Tibial nerve (tissue), 4 donors: ENCODE measurements around the gene KHDRBS2.

Experiments
- EP300 ChIP-seq, 2 donors: sonication (generic); formaldehyde crosslinking; IDR thresholded peaks; one replicate each; pipeline ENCODE4 v1.6.1; 2017; ENCODE audit warnings: antibody characterized with exemption in 2 of 2, mild to moderate bottlenecking in 1 of 2
- POLR2A ChIP-seq, 2 donors: fragments of 450-650 bp; IDR thresholded peaks; one replicate each; pipeline ENCODE4 v1.6.1; 2017; ENCODE audit warnings: antibody characterized with exemption in 2 of 2, mild to moderate bottlenecking in 2 of 2, moderate library complexity in 2 of 2
- TF ChIP-seq, protein P1 (sequence below), 5 experiments: fragments of 200-600 bp in 3 of 5; fragments of 450-650 bp in 2 of 5; sonication (generic) in 3 of 5; IDR thresholded peaks; one replicate each; pipeline ENCODE4 v1.5.1; 2016 to 2019; ENCODE audit warnings: antibody characterized with exemption in 5 of 5, mild to moderate bottlenecking in 3 of 5, moderate library complexity in 2 of 5

DNA sequence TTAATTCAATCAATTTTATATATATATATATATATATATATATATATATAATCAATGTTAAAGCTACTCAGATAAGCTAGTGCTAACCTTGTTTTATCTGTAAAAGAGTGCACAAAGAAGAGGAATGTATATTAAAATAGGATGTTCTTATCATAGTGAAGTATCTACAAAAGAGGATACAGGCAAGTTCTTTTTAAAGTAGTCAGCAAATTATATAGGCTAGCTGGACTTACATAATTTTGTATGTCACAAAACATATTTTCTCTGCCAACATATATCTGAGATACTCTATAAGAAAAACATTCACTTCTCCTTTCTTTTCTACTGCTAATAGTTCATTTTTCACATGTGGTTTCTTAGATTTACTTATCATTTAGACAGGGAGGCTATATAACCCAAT lies 39.9 kb downstream of the KHDRBS2 start:
- TF ChIP-seq, protein P1, sequence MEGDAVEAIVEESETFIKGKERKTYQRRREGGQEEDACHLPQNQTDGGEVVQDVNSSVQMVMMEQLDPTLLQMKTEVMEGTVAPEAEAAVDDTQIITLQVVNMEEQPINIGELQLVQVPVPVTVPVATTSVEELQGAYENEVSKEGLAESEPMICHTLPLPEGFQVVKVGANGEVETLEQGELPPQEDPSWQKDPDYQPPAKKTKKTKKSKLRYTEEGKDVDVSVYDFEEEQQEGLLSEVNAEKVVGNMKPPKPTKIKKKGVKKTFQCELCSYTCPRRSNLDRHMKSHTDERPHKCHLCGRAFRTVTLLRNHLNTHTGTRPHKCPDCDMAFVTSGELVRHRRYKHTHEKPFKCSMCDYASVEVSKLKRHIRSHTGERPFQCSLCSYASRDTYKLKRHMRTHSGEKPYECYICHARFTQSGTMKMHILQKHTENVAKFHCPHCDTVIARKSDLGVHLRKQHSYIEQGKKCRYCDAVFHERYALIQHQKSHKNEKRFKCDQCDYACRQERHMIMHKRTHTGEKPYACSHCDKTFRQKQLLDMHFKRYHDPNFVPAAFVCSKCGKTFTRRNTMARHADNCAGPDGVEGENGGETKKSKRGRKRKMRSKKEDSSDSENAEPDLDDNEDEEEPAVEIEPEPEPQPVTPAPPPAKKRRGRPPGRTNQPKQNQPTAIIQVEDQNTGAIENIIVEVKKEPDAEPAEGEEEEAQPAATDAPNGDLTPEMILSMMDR (IDR thresholded peaks at IDR 0.05): no peak
- TF ChIP-seq POLR2A (IDR thresholded peaks at IDR 0.05) (no peak), EP300 (IDR thresholded peaks at IDR 0.05) (no peak)
